Measurements from ENCODE around the gene FAM149B1.

Gene FAM149B1

DNA sequence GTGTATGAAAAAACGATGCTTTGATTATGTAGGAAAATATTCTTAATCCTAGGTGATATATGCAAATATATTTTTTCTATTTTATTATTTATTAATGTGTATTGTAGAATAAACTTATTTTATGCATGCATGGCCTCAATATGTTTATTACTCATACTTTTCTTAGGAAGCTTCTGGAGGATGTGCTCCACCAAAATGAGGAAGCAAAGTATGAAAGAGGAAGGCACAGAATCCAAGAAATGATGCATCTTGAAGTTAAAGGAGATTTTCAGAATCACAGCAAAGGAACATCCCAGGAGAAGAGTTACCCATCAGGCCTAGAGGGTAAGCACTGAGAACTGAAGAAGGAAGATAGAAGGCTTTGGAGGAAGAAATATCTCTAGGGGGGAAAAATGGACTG lies 119.5 kb downstream of the FAM149B1 start:
- DNase-seq (ENCODE audit: low read depth): no peak

DNA sequence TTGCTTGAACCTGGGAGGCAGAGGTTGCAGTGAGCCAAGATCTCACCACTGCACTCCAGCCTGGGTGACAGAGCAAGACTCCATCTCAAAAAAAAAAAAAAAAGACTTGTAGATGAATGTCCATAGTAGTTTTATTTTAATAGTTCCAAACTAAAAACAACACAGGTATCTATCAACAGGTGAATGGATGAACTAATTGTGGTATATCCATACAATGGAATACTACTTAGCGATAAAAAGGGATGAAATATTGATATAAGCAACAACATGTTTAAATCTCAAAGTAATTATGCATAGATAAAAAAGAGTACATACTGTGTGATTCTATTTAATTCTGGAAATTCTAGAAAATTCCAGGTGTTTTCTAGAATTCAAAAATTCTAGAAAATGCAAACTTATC lies 122.0 kb downstream of the FAM149B1 start:
- DNase-seq (ENCODE audit: low read depth): no peak

DNA sequence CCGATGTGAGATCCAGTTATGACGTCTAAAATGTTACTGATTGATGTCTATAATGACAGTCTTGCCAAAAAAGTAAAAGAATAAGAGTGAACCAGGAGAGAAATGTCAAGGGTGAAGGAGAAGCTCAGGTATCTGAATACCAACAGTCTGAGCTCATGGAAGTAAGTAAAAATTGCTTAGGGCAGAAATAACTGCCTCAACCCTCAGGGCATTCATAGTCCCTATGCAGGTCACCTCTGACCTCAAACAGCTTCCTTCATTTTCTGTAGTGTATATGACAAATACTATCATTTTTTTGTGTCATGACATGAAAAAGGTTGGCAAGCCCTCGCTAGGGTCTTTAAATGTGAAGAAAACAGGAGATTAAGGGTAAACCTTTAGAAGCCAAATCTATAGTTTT lies 125.5 kb downstream of the FAM149B1 start:
- no peak for DNase-seq (ENCODE audit: low read depth)

All from HS-27A (cell line).